GM23338 (cell line): ENCODE results near the gene SPIRE2. TPM values are rescaled to one million over a fixed set of nuclear protein-coding genes. Genes with fewer than 3 reads are reported as not detected.

Source experiments
- ATAC-seq: fragments of 200-7000 bp; cut with Tn5 transposase; 3 replicates; pipeline ENCODE4 v1.9.1; 2020
- DNase-seq: peaks from one replicate; pipeline ENCODE4 v3.0.0-alpha.2; 2015; ENCODE audit warnings: low spot score
- H2AFZ ChIP-seq: fragments of 200-600 bp; sonication (generic); 2 replicates; pipeline ENCODE4 v1.8.0; 2016; ENCODE audit warnings: antibody characterized with exemption, mild to moderate bottlenecking, moderate library complexity
- H3F3A ChIP-seq: fragments of 200-600 bp; sonication (generic); replicated peaks from 2 replicates; pipeline ENCODE4 v1.8.0; 2017; ENCODE audit warnings: antibody characterized with exemption, mixed run types, low read depth
- H3K27ac ChIP-seq: fragments of 200-600 bp; sonication (generic); 2 replicates; pipeline ENCODE4 v1.6.1; 2016; ENCODE audit warnings: low read depth
- H3K27me3 ChIP-seq: fragments of 200-600 bp; sonication (generic); 2 replicates; pipeline ENCODE4 v1.8.0; 2016; ENCODE audit warnings: mild to moderate bottlenecking, mixed run types, moderate library complexity; ENCODE audit not compliant: insufficient read depth
- H3K36me3 ChIP-seq: fragments of 200-600 bp; sonication (generic); 2 replicates; pipeline ENCODE4 v1.8.0; 2016; ENCODE audit warnings: mild to moderate bottlenecking; ENCODE audit not compliant: insufficient read depth
- H3K4me1 ChIP-seq: fragments of 200-600 bp; sonication (generic); 2 replicates; pipeline ENCODE4 v1.8.0; 2016; ENCODE audit warnings: mild to moderate bottlenecking, moderate library complexity; ENCODE audit not compliant: insufficient read depth
- H3K4me2 ChIP-seq: fragments of 200-600 bp; sonication (generic); 2 replicates; pipeline ENCODE4 v1.7.1; 2017; ENCODE audit warnings: mixed run types
- H3K4me3 ChIP-seq: fragments of 200-600 bp; sonication (generic); 2 replicates; pipeline ENCODE4 v1.6.1; 2016; ENCODE audit warnings: mixed run types
- H3K79me2 ChIP-seq: fragments of 200-600 bp; sonication (generic); replicated peaks from 2 replicates; pipeline ENCODE4 v1.8.0; 2017; ENCODE audit warnings: mild to moderate bottlenecking; ENCODE audit not compliant: insufficient read depth
- H3K9me2 ChIP-seq: fragments of 200-600 bp; sonication (generic); 2 replicates; pipeline ENCODE4 v1.8.0; 2017; ENCODE audit not compliant: insufficient read depth
- H4K20me1 ChIP-seq: fragments of 200-600 bp; sonication (generic); replicated peaks from 2 replicates; pipeline ENCODE4 v1.8.0; 2017; ENCODE audit warnings: mild to moderate bottlenecking; ENCODE audit not compliant: insufficient read depth
- H3K27ac Mint-ChIP-seq: 2 replicates; pipeline ENCODE4 v1.8.0; 2020; ENCODE audit warnings: inconsistent platforms, mild to moderate bottlenecking, moderate library complexity, mixed read lengths
- H3K27me3 Mint-ChIP-seq: 3 replicates; pipeline ENCODE4 v1.8.0; 2022; ENCODE audit warnings: low read depth, mild to moderate bottlenecking, moderate library complexity, mixed read lengths, inconsistent platforms; ENCODE audit not compliant: insufficient read depth, poor library complexity
- H3K36me3 Mint-ChIP-seq: 3 replicates; pipeline ENCODE4 v1.8.0; 2021; ENCODE audit warnings: low read depth, mild to moderate bottlenecking, inconsistent platforms, moderate library complexity, mixed read lengths
- H3K4me1 Mint-ChIP-seq: 3 replicates; pipeline ENCODE4 v1.8.0; 2020; ENCODE audit warnings: mild to moderate bottlenecking, inconsistent platforms, mixed read lengths
- H3K4me3 Mint-ChIP-seq: 3 replicates; pipeline ENCODE4 v1.8.0; 2021; ENCODE audit warnings: moderate library complexity, mild to moderate bottlenecking, inconsistent platforms, mixed read lengths
- H3K9me3 Mint-ChIP-seq: 3 replicates; pipeline ENCODE4 v1.8.0; 2020; ENCODE audit warnings: moderate library complexity, mild to moderate bottlenecking, inconsistent platforms, mixed read lengths
- ETS1 ChIP-seq: IDR thresholded peaks from 2 replicates; pipeline ENCODE4 v1.6.1; 2016; ENCODE audit warnings: antibody characterized with exemption
- EZH2 ChIP-seq: fragments of 200-600 bp; sonication (generic); IDR thresholded peaks from one replicate; pipeline ENCODE4 v1.8.0; 2017; ENCODE audit warnings: antibody characterized with exemption, mild to moderate bottlenecking, low read depth; ENCODE audit not compliant: unreplicated experiment
- EZH2phosphoT487 ChIP-seq: fragments of 200-600 bp; sonication (generic); IDR thresholded peaks from one replicate; pipeline ENCODE4 v1.8.1; 2018; ENCODE audit warnings: antibody characterized with exemption; ENCODE audit not compliant: unreplicated experiment
- STAT1 ChIP-seq: IDR thresholded peaks from one replicate; pipeline ENCODE4 v1.6.1; 2016; ENCODE audit warnings: antibody characterized with exemption; ENCODE audit not compliant: unreplicated experiment
- ZNF114 ChIP-seq: fragments of 250-450 bp; sonication (Bioruptor Pico); IDR thresholded peaks from 2 replicates; pipeline ENCODE4 v1.5.0; 2020; ENCODE audit warnings: mild to moderate bottlenecking, moderate library complexity
- ZNF331 ChIP-seq: fragments of 250-450 bp; sonication (Bioruptor Pico); IDR thresholded peaks from 2 replicates; pipeline ENCODE4 v1.5.0; 2020; ENCODE audit warnings: low read depth, mild to moderate bottlenecking, moderate library complexity
- polyA plus RNA-seq: library from polyadenylated mRNA; unstranded; fragments of >200 nt; fragmentation: Nextera tagmentation; extraction: Ambion mirVana; gene quantifications from 2 replicates; pipeline ENCODE4 v1.2.1, GENCODE V29; 2016
- total RNA-seq: library from RNA; depleted of rRNA; stranded (reverse); fragments of >200 nt; shearing (Covaris generic); gene quantifications from 2 replicates; pipeline ENCODE4 v1.2.3, GENCODE V29; 2014
- TF ChIP-seq, protein P1 (sequence below), 2 experiments: fragments of 200-600 bp in 1 of 2; sonication (generic) in 1 of 2; conservative IDR thresholded peaks; 2 replicates each; pipeline versions ENCODE4 v1.5.1 to v1.6.1; 2016 to 2017; ENCODE audit warnings: antibody characterized with exemption in 2 of 2, low read depth in 2 of 2, mild to moderate bottlenecking in 2 of 2, moderate library complexity in 1 of 2
- TF ChIP-seq, protein P2 (sequence below): IDR thresholded peaks from one replicate; pipeline ENCODE4 v1.6.1; 2018; ENCODE audit warnings: antibody characterized with exemption; ENCODE audit not compliant: unreplicated experiment

SPIRE2 gene
- total and polyA plus RNA-seq, 2 experiments from 2014 or later, result 5.0 to 15.2 TPM

- no peaks in the 10 kb centered on the region for H3K4me1 Mint-ChIP-seq
- ATAC-seq, result no peak
- TF ChIP-seq EZH2phosphoT487 (no peak), ZNF114 (CRISPR knock-in tag) (no peak), STAT1 (no peak), EZH2 (no peak), ETS1 (no peak), ZNF331 (CRISPR knock-in tag) (no peak)
- TF ChIP-seq, protein P1, sequence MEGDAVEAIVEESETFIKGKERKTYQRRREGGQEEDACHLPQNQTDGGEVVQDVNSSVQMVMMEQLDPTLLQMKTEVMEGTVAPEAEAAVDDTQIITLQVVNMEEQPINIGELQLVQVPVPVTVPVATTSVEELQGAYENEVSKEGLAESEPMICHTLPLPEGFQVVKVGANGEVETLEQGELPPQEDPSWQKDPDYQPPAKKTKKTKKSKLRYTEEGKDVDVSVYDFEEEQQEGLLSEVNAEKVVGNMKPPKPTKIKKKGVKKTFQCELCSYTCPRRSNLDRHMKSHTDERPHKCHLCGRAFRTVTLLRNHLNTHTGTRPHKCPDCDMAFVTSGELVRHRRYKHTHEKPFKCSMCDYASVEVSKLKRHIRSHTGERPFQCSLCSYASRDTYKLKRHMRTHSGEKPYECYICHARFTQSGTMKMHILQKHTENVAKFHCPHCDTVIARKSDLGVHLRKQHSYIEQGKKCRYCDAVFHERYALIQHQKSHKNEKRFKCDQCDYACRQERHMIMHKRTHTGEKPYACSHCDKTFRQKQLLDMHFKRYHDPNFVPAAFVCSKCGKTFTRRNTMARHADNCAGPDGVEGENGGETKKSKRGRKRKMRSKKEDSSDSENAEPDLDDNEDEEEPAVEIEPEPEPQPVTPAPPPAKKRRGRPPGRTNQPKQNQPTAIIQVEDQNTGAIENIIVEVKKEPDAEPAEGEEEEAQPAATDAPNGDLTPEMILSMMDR (conservative IDR thresholded peaks at IDR 0.05; ENCODE audit: low read depth in 2 of 2), result no peak
- TF ChIP-seq, protein P2, sequence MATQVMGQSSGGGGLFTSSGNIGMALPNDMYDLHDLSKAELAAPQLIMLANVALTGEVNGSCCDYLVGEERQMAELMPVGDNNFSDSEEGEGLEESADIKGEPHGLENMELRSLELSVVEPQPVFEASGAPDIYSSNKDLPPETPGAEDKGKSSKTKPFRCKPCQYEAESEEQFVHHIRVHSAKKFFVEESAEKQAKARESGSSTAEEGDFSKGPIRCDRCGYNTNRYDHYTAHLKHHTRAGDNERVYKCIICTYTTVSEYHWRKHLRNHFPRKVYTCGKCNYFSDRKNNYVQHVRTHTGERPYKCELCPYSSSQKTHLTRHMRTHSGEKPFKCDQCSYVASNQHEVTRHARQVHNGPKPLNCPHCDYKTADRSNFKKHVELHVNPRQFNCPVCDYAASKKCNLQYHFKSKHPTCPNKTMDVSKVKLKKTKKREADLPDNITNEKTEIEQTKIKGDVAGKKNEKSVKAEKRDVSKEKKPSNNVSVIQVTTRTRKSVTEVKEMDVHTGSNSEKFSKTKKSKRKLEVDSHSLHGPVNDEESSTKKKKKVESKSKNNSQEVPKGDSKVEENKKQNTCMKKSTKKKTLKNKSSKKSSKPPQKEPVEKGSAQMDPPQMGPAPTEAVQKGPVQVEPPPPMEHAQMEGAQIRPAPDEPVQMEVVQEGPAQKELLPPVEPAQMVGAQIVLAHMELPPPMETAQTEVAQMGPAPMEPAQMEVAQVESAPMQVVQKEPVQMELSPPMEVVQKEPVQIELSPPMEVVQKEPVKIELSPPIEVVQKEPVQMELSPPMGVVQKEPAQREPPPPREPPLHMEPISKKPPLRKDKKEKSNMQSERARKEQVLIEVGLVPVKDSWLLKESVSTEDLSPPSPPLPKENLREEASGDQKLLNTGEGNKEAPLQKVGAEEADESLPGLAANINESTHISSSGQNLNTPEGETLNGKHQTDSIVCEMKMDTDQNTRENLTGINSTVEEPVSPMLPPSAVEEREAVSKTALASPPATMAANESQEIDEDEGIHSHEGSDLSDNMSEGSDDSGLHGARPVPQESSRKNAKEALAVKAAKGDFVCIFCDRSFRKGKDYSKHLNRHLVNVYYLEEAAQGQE, result no peak
Measured at GRCh38 chr16:89862732-89863131, 34.5 kb downstream of the SPIRE2 start.

More at GRCh38 chr16:89862732-89863131, 34.5 kb downstream of the SPIRE2 start:
- Histone ChIP-seq H3K36me3 (no peaks in the 10 kb centered on the region), H2AFZ (no peak overlapping the region), H3K4me3 (no peak overlapping the region), H3F3A (peaks cover 8% of the 10 kb centered on the region; the same call in 1 of the 2 replicates), H3K4me2 (no peak overlapping the region), H3K4me1 (no peaks in the 10 kb centered on the region), H3K27me3 (no peaks in the 10 kb centered on the region), H3K27ac (no peak overlapping the region), H3K9me2 (no peaks in the 10 kb centered on the region), H4K20me1 (peaks cover 6% of the 10 kb centered on the region), H3K79me2 (no peaks in the 10 kb centered on the region)
- Mint-ChIP-seq H3K27me3 (peaks cover 1% of the 10 kb centered on the region), H3K36me3 (peaks cover 22% of the 10 kb centered on the region), H3K9me3 (peaks cover 2% of the 10 kb centered on the region; the same call in 2 of the 3 replicates), H3K4me3 (no peak overlapping the region; the same call in 2 of the 3 replicates), H3K27ac (no peak overlapping the region)
- DNase-seq, result no peak
